GM12878 (cell line): ENCODE measurements around the gene DUOX2.

Source experiments
- CEBPB ChIP-seq, 2 experiments: fragments of 150-350 bp in 1 of 2; IDR thresholded peaks; 2 replicates each; pipeline ENCODE4 v1.6.1; 2012 to 2014; ENCODE audit warnings: low read depth in 2 of 2, low read length in 2 of 2, borderline replicate concordance in 1 of 2, inconsistent platforms in 1 of 2
- NRF1 ChIP-seq: conservative IDR thresholded peaks from 2 replicates; pipeline ENCODE4 v1.6.1; 2011; ENCODE audit warnings: mild to moderate bottlenecking, low read depth, low read length, improper control_type of control experiment
- POLR2A ChIP-seq: IDR thresholded peaks from 2 replicates; pipeline ENCODE4 v1.6.1; 2011; ENCODE audit warnings: low read depth, mild to moderate bottlenecking, low read length
- POLR2AphosphoS5 ChIP-seq: IDR thresholded peaks from 2 replicates; pipeline ENCODE4 v1.6.1; 2011; ENCODE audit warnings: mild to moderate bottlenecking, low read length, inconsistent platforms
- ZNF207 ChIP-seq: fragments of 450-650 bp; IDR thresholded peaks from 2 replicates; pipeline ENCODE4 v1.6.1; 2014; ENCODE audit warnings: antibody characterized with exemption, mild to moderate bottlenecking, borderline replicate concordance
- TF ChIP-seq, protein P1 (sequence below), 3 experiments: IDR thresholded peaks in 2 of 3; conservative IDR thresholded peaks in 1 of 3; 2 replicates each; pipeline ENCODE4 v1.5.1; 2011; ENCODE audit warnings: low read depth in 3 of 3, low read length in 3 of 3, mild to moderate bottlenecking in 3 of 3, control low read depth in 2 of 3, moderate library complexity in 2 of 3, inconsistent platforms in 1 of 3, mixed read lengths in 1 of 3; ENCODE audit not compliant: control insufficient read depth in 2 of 3, insufficient read depth in 1 of 3; ENCODE audit errors: extremely low read depth in 1 of 3
- TF ChIP-seq, protein P2 (sequence below): fragments of 450-650 bp; IDR thresholded peaks from 2 replicates; pipeline ENCODE4 v1.6.1; 2018; ENCODE audit warnings: borderline replicate concordance, mild to moderate bottlenecking; ENCODE audit not compliant: partially characterized antibody
- TF ChIP-seq, protein P3 (sequence below): fragments of 450-650 bp; IDR thresholded peaks from 2 replicates; pipeline ENCODE4 v1.6.1; 2016; ENCODE audit warnings: mild to moderate bottlenecking, moderate library complexity, borderline replicate concordance

DNA sequence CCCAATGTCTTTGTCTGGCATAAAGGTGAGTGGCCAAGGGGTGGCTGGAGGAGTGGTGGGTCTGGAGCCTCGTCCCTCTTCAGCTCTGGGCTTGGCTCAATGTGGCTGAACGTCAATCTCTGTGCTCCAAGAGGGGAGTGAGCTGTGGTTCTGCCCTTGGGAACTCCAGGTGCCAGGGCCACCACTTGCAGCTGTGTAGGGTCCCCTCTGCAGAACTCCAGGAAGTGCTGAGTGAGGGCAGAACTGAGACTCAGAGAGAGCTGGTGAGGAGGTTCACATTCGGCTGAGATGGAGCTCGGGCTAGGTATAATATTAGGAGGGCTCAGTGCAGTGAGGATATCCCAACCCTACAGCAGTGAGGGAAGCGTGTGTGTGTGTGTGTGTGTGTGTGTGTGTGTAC is 27.4 kb upstream of the DUOX2 start:
- TF ChIP-seq, protein P1, sequence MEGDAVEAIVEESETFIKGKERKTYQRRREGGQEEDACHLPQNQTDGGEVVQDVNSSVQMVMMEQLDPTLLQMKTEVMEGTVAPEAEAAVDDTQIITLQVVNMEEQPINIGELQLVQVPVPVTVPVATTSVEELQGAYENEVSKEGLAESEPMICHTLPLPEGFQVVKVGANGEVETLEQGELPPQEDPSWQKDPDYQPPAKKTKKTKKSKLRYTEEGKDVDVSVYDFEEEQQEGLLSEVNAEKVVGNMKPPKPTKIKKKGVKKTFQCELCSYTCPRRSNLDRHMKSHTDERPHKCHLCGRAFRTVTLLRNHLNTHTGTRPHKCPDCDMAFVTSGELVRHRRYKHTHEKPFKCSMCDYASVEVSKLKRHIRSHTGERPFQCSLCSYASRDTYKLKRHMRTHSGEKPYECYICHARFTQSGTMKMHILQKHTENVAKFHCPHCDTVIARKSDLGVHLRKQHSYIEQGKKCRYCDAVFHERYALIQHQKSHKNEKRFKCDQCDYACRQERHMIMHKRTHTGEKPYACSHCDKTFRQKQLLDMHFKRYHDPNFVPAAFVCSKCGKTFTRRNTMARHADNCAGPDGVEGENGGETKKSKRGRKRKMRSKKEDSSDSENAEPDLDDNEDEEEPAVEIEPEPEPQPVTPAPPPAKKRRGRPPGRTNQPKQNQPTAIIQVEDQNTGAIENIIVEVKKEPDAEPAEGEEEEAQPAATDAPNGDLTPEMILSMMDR (IDR thresholded peaks at IDR 0.05 in 2 of 3, conservative IDR thresholded peaks at IDR 0.05 in 1 of 3; ENCODE audit: control insufficient read depth in 2 of 3, extremely low read depth in 1 of 3, insufficient read depth in 1 of 3, low read depth in 3 of 3, low read length in 3 of 3): no peak
- TF ChIP-seq NRF1 (no peak), ZNF207 (no peak), POLR2A (no peak), CEBPB (IDR thresholded peaks at IDR 0.05; ENCODE audit: borderline replicate concordance in 1 of 2, low read depth in 2 of 2, low read length in 2 of 2) (no peak), POLR2AphosphoS5 (no peak)
- TF ChIP-seq, protein P2, sequence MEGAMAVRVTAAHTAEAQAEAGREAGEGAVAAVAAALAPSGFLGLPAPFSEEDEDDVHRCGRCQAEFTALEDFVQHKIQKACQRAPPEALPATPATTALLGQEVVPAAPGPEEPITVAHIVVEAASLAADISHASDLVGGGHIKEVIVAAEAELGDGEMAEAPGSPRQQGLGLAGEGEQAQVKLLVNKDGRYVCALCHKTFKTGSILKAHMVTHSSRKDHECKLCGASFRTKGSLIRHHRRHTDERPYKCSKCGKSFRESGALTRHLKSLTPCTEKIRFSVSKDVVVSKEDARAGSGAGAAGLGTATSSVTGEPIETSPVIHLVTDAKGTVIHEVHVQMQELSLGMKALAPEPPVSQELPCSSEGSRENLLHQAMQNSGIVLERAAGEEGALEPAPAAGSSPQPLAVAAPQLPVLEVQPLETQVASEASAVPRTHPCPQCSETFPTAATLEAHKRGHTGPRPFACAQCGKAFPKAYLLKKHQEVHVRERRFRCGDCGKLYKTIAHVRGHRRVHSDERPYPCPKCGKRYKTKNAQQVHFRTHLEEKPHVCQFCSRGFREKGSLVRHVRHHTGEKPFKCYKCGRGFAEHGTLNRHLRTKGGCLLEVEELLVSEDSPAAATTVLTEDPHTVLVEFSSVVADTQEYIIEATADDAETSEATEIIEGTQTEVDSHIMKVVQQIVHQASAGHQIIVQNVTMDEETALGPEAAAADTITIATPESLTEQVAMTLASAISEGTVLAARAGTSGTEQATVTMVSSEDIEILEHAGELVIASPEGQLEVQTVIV: no peak
- TF ChIP-seq, protein P3, sequence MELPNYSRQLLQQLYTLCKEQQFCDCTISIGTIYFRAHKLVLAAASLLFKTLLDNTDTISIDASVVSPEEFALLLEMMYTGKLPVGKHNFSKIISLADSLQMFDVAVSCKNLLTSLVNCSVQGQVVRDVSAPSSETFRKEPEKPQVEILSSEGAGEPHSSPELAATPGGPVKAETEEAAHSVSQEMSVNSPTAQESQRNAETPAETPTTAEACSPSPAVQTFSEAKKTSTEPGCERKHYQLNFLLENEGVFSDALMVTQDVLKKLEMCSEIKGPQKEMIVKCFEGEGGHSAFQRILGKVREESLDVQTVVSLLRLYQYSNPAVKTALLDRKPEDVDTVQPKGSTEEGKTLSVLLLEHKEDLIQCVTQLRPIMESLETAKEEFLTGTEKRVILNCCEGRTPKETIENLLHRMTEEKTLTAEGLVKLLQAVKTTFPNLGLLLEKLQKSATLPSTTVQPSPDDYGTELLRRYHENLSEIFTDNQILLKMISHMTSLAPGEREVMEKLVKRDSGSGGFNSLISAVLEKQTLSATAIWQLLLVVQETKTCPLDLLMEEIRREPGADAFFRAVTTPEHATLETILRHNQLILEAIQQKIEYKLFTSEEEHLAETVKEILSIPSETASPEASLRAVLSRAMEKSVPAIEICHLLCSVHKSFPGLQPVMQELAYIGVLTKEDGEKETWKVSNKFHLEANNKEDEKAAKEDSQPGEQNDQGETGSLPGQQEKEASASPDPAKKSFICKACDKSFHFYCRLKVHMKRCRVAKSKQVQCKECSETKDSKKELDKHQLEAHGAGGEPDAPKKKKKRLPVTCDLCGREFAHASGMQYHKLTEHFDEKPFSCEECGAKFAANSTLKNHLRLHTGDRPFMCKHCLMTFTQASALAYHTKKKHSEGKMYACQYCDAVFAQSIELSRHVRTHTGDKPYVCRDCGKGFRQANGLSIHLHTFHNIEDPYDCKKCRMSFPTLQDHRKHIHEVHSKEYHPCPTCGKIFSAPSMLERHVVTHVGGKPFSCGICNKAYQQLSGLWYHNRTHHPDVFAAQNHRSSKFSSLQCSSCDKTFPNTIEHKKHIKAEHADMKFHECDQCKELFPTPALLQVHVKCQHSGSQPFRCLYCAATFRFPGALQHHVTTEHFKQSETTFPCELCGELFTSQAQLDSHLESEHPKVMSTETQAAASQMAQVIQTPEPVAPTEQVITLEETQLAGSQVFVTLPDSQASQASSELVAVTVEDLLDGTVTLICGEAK: no peak
